HepG2 (cell line): ENCODE data around the gene MECR. TPM values are rescaled to one million over a fixed set of nuclear protein-coding genes. Genes with fewer than 3 reads are reported as not detected.

Experiments used
- ATAC-seq: fragments of 200-7000 bp; cut with Tn5 transposase; 3 replicates; pipeline ENCODE4 v1.9.1; 2020; ENCODE audit warnings: mild to moderate bottlenecking, moderate library complexity
- BruUV-seq: library from RNA; stranded (reverse); fragments of 400-500 nt; replicated peaks from 2 replicates; lab custom pipeline; 2021; lab: Mats Ljungman, UMichigan
- CTCF ChIA-PET: fragments of 300-600 bp; formaldehyde crosslinking; extraction: SDS; loops from one replicate; lab custom pipeline; 2021; ENCODE audit warnings: low total read pairs, inconsistent platforms, low intra/inter-chr PET ratio; lab: Yijun Ruan, JAX
- POLR2A ChIA-PET: fragments of 350-600 bp; sonication (Branson Sonifier 250); formaldehyde crosslinking; loops from one replicate; lab custom pipeline; 2020; ENCODE audit warnings: antibody characterized with exemption, inconsistent platforms; lab: Yijun Ruan, JAX
- DNase-seq: peaks from one replicate; pipeline ENCODE4 v3.0.0-alpha.2; 2015; ENCODE audit warnings: low spot score
- FAIRE-seq: peaks from 3 replicates; lab custom pipeline; 2011; peaks lifted over from hg19 to GRCh38; lab: Jason Lieb, UNC
- H2AFZ ChIP-seq: one replicate; pipeline ENCODE4 v1.6.1; 2011; ENCODE audit warnings: low read length, inconsistent platforms
- H3K27ac ChIP-seq: fragments of 300-600 bp; 3 replicates; pipeline ENCODE4 v1.8.0; 2011; ENCODE audit warnings: mixed run types, mild to moderate bottlenecking, mixed read lengths, low read length, inconsistent platforms; ENCODE audit not compliant: insufficient read depth; ENCODE audit errors: extremely low read length
- H3K27me3 ChIP-seq, 2 experiments: fragments of 200-600 bp in 1 of 2; 2 replicates in 1 of 2; 3 replicates in 1 of 2; pipeline versions ENCODE4 v1.6.0 to v1.8.0; 2011; ENCODE audit warnings: low read length in 2 of 2, mild to moderate bottlenecking in 2 of 2, moderate library complexity in 2 of 2, inconsistent platforms in 1 of 2; ENCODE audit not compliant: insufficient read depth in 2 of 2, control insufficient read depth in 1 of 2
- H3K36me3 ChIP-seq, 2 experiments: fragments of 200-600 bp in 1 of 2; replicated peaks in 1 of 2; 2 replicates in 1 of 2; 3 replicates in 1 of 2; pipeline versions ENCODE4 v1.5.1 to v1.8.0; 2011; ENCODE audit warnings: low read length in 2 of 2, inconsistent platforms in 1 of 2; ENCODE audit not compliant: insufficient read depth in 2 of 2, control insufficient read depth in 1 of 2
- H3K4me1 ChIP-seq: 2 replicates; pipeline ENCODE4 v1.5.1; 2012; ENCODE audit warnings: low read length, inconsistent platforms; ENCODE audit not compliant: insufficient read depth
- H3K4me2 ChIP-seq: 2 replicates; pipeline ENCODE4 v1.6.0; 2011; ENCODE audit warnings: low read depth, low read length, inconsistent platforms
- H3K4me3 ChIP-seq, 3 experiments: fragments of 200-600 bp in 1 of 3; sonication (generic), shearing (Covaris generic) in 1 of 3; replicated peaks in 1 of 3; 2 replicates each; pipeline ENCODE4 v1.5.1; 2011 to 2016; ENCODE audit warnings: low read length in 3 of 3, inconsistent platforms in 2 of 3, low read depth in 2 of 3, mild to moderate bottlenecking in 2 of 3, control low read depth in 1 of 3, mixed read lengths in 1 of 3; ENCODE audit not compliant: insufficient read depth in 1 of 3
- H3K79me2 ChIP-seq: one replicate; pipeline ENCODE4 v1.6.1; 2011; ENCODE audit warnings: low read length, inconsistent platforms; ENCODE audit not compliant: insufficient read depth
- H3K9ac ChIP-seq: 2 replicates; pipeline ENCODE4 v1.6.0; 2011; ENCODE audit warnings: mild to moderate bottlenecking, low read depth, low read length, inconsistent platforms; ENCODE audit not compliant: insufficient read depth
- H3K9me3 ChIP-seq: 2 replicates; pipeline ENCODE4 v1.5.1; 2012; ENCODE audit warnings: mild to moderate bottlenecking, low read length
- H4K20me1 ChIP-seq: 2 replicates; pipeline ENCODE4 v1.6.0; 2011; ENCODE audit warnings: inconsistent platforms, mild to moderate bottlenecking, low read length, moderate library complexity; ENCODE audit not compliant: insufficient read depth
- CAMTA2 ChIP-seq: sonication (generic); formaldehyde crosslinking; IDR thresholded peaks from 2 replicates; pipeline ENCODE4 v1.4.0; 2020; ENCODE audit warnings: mild to moderate bottlenecking, missing genetic modification reagents, borderline replicate concordance
- CCAR2 ChIP-seq: fragments of 200-400 bp; formaldehyde crosslinking; optimal IDR thresholded peaks from 2 replicates; pipeline ENCODE3; 2018; ENCODE audit warnings: low read depth, mild to moderate bottlenecking, low read length, moderate library complexity
- MBNL3 ChIP-seq: fragments of 250-450 bp; sonication (Bioruptor Pico); conservative IDR thresholded peaks from 2 replicates; pipeline ENCODE4 v1.8.0; 2022; ENCODE audit warnings: mild to moderate bottlenecking, inconsistent platforms
- TEAD2 ChIP-seq: sonication (generic); formaldehyde crosslinking; IDR thresholded peaks from 2 replicates; pipeline ENCODE4 v1.9.0; 2021; ENCODE audit warnings: missing genetic modification reagents
- ZNF101 ChIP-seq: sonication (generic); formaldehyde crosslinking; IDR thresholded peaks from 2 replicates; pipeline ENCODE4 v1.4.0; 2020; ENCODE audit warnings: mild to moderate bottlenecking, low read depth, missing genetic modification reagents, borderline replicate concordance
- ZNF768 ChIP-seq: sonication (generic); formaldehyde crosslinking; IDR thresholded peaks from 2 replicates; pipeline ENCODE4 v1.4.0; 2020; ENCODE audit warnings: missing genetic modification reagents
- ZNF781 ChIP-seq: sonication (generic); formaldehyde crosslinking; IDR thresholded peaks from 2 replicates; pipeline ENCODE4 v1.5.1; 2020; ENCODE audit warnings: borderline replicate concordance, mild to moderate bottlenecking, missing genetic modification reagents; ENCODE audit errors: not compliant biosample characterization
- WGBS: methylation state at CpG from one replicate; pipeline ENCODE4 v1.1.6; 2017; ENCODE audit warnings: low lambda C conversion rate; 5-methylcytosine and 5-hydroxymethylcytosine counted together
- in situ Hi-C: cut with HindIII; loops from 2 replicates; pipeline ENCODE4 v1.10.0; 2017; ENCODE audit warnings: low pct_unique_long_range_greater_than_20kb; ENCODE audit not compliant: extremely low pct_ligation_motif_present
- intact Hi-C: fragments of 100-400 bp; cut with micrococcal nuclease; formaldehyde crosslinking; loops from one replicate; pipeline ENCODE4 v1.10.0; 2022; ENCODE audit not compliant: unreplicated experiment
- polyA plus RNA-seq, 8 experiments: library from polyadenylated mRNA; depleted of rRNA in 3 of 8; stranded (reverse) in 7 of 8; unstranded in 1 of 8; fragments of >200 nt; fragmentation: Illumina TruSeq in 4 of 8; extraction: Trizol in 4 of 8; gene quantifications; 2 replicates each; pipeline versions ENCODE4 v1.2.1 to v1.2.3, GENCODE V29; 2011 to 2016; ENCODE audit warnings: low read depth in 4 of 8, missing spikeins in 1 of 8, mixed read lengths in 1 of 8; ENCODE audit not compliant: insufficient read depth in 1 of 8
- total RNA-seq, 5 experiments: library from RNA; depleted of rRNA; stranded (reverse); fragments of >200 nt; fragmentation: Illumina TruSeq; extraction: Trizol; gene quantifications; 2 replicates each; pipeline ENCODE4 v1.2.3, GENCODE V29; 2016; ENCODE audit warnings: low read depth in 1 of 5
- TF ChIP-seq, protein P1 (sequence below): sonication (generic); formaldehyde crosslinking; conservative IDR thresholded peaks from 2 replicates; pipeline ENCODE4 v1.4.0; 2020; ENCODE audit warnings: mild to moderate bottlenecking, missing genetic modification reagents, moderate library complexity
- TF ChIP-seq, protein P2 (sequence below): sonication (generic); formaldehyde crosslinking; IDR thresholded peaks from 2 replicates; pipeline ENCODE4 v1.8.0; 2022; ENCODE audit warnings: mild to moderate bottlenecking, missing genetic modification reagents
- TF ChIP-seq, protein P3 (sequence below): sonication (generic); formaldehyde crosslinking; IDR thresholded peaks from 2 replicates; pipeline ENCODE4 v1.4.0; 2020; ENCODE audit warnings: missing genetic modification reagents
- TF ChIP-seq, protein P4 (sequence below): conservative IDR thresholded peaks from 2 replicates; pipeline ENCODE4 v1.6.1; 2018; ENCODE audit warnings: missing genetic modification reagents

The MECR gene
- total and polyA plus RNA-seq, 2 of the 13 experiments (the other 11 are each of a cell fraction or from before 2014, with no cell fraction given) = 18.8 to 24.9 TPM

- TF ChIP-seq, protein P1, sequence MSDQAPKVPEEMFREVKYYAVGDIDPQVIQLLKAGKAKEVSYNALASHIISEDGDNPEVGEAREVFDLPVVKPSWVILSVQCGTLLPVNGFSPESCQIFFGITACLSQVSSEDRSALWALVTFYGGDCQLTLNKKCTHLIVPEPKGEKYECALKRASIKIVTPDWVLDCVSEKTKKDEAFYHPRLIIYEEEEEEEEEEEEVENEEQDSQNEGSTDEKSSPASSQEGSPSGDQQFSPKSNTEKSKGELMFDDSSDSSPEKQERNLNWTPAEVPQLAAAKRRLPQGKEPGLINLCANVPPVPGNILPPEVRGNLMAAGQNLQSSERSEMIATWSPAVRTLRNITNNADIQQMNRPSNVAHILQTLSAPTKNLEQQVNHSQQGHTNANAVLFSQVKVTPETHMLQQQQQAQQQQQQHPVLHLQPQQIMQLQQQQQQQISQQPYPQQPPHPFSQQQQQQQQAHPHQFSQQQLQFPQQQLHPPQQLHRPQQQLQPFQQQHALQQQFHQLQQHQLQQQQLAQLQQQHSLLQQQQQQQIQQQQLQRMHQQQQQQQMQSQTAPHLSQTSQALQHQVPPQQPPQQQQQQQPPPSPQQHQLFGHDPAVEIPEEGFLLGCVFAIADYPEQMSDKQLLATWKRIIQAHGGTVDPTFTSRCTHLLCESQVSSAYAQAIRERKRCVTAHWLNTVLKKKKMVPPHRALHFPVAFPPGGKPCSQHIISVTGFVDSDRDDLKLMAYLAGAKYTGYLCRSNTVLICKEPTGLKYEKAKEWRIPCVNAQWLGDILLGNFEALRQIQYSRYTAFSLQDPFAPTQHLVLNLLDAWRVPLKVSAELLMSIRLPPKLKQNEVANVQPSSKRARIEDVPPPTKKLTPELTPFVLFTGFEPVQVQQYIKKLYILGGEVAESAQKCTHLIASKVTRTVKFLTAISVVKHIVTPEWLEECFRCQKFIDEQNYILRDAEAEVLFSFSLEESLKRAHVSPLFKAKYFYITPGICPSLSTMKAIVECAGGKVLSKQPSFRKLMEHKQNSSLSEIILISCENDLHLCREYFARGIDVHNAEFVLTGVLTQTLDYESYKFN (CRISPR knock-in tag) = no peak
- TF ChIP-seq TEAD2 = no peak
Measured at GRCh38 chr1:29264773-29265389, 34.1 kb upstream of the MECR start (continued).

- Histone ChIP-seq H3K36me3 (peaks cover 2 to 6% of the 10 kb centered on the region in 2 experiments; a peak in 3 of 5 replicates), H3K9ac (no peak overlapping the region), H3K79me2 (no peaks in the 10 kb centered on the region), H4K20me1 (peaks cover 4% of the 10 kb centered on the region; the same call in 1 of the 2 replicates), H3K4me3 (no peak overlapping the region), H3K9me3 (no peaks in the 10 kb centered on the region), H3K4me2 (no peak overlapping the region), H3K27ac (no peak overlapping the region), H2AFZ (no peak overlapping the region), H3K27me3 (no peaks in the 10 kb centered on the region), H3K4me1 (peaks cover 7% of the 10 kb centered on the region; the same call in 1 of the 2 replicates)
- 97% methylated on average over 23 of the region's 29 CpGs for WGBS
- in situ Hi-C loops = no loop called here
- ChIA-PET CTCF (no interaction called here), POLR2A (no interaction called here)
- ATAC-seq (no peak), DNase-seq (no peak), FAIRE-seq (no peak)
- no TSS peak for BruUV-seq
- intact Hi-C loops = no loop called here
- TF ChIP-seq ZNF768 (CRISPR knock-in tag) (no peak), ZNF101 (CRISPR knock-in tag) (no peak), CAMTA2 (CRISPR knock-in tag) (no peak), CCAR2 (no peak), MBNL3 (CRISPR knock-in tag) (no peak), ZNF781 (CRISPR knock-in tag) (no peak)
- TF ChIP-seq, protein P2, sequence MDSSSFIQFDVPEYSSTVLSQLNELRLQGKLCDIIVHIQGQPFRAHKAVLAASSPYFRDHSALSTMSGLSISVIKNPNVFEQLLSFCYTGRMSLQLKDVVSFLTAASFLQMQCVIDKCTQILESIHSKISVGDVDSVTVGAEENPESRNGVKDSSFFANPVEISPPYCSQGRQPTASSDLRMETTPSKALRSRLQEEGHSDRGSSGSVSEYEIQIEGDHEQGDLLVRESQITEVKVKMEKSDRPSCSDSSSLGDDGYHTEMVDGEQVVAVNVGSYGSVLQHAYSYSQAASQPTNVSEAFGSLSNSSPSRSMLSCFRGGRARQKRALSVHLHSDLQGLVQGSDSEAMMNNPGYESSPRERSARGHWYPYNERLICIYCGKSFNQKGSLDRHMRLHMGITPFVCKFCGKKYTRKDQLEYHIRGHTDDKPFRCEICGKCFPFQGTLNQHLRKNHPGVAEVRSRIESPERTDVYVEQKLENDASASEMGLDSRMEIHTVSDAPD (CRISPR knock-in tag) = no peak
- TF ChIP-seq, protein P3, sequence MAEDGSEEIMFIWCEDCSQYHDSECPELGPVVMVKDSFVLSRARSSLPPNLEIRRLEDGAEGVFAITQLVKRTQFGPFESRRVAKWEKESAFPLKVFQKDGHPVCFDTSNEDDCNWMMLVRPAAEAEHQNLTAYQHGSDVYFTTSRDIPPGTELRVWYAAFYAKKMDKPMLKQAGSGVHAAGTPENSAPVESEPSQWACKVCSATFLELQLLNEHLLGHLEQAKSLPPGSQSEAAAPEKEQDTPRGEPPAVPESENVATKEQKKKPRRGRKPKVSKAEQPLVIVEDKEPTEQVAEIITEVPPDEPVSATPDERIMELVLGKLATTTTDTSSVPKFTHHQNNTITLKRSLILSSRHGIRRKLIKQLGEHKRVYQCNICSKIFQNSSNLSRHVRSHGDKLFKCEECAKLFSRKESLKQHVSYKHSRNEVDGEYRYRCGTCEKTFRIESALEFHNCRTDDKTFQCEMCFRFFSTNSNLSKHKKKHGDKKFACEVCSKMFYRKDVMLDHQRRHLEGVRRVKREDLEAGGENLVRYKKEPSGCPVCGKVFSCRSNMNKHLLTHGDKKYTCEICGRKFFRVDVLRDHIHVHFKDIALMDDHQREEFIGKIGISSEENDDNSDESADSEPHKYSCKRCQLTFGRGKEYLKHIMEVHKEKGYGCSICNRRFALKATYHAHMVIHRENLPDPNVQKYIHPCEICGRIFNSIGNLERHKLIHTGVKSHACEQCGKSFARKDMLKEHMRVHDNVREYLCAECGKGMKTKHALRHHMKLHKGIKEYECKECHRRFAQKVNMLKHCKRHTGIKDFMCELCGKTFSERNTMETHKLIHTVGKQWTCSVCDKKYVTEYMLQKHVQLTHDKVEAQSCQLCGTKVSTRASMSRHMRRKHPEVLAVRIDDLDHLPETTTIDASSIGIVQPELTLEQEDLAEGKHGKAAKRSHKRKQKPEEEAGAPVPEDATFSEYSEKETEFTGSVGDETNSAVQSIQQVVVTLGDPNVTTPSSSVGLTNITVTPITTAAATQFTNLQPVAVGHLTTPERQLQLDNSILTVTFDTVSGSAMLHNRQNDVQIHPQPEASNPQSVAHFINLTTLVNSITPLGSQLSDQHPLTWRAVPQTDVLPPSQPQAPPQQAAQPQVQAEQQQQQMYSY (CRISPR knock-in tag) = no peak
- TF ChIP-seq, protein P4, sequence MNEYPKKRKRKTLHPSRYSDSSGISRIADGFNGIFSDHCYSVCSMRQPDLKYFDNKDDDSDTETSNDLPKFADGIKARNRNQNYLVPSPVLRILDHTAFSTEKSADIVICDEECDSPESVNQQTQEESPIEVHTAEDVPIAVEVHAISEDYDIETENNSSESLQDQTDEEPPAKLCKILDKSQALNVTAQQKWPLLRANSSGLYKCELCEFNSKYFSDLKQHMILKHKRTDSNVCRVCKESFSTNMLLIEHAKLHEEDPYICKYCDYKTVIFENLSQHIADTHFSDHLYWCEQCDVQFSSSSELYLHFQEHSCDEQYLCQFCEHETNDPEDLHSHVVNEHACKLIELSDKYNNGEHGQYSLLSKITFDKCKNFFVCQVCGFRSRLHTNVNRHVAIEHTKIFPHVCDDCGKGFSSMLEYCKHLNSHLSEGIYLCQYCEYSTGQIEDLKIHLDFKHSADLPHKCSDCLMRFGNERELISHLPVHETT (CRISPR knock-in tag) = no peak
Measured at GRCh38 chr1:29260531-29260930, 29.8 kb upstream of the MECR start.
